CMK (cell line): ENCODE data around the gene SCT.

Experiments used
- DNase-seq: peaks from one replicate; pipeline ENCODE4 v3.0.0-alpha.2; 2010; ENCODE audit warnings: low read depth

SCT gene

GRCh38 chr11:584287-584686, 42.7 kb downstream of the SCT start:
- no peak for DNase-seq

DNA sequence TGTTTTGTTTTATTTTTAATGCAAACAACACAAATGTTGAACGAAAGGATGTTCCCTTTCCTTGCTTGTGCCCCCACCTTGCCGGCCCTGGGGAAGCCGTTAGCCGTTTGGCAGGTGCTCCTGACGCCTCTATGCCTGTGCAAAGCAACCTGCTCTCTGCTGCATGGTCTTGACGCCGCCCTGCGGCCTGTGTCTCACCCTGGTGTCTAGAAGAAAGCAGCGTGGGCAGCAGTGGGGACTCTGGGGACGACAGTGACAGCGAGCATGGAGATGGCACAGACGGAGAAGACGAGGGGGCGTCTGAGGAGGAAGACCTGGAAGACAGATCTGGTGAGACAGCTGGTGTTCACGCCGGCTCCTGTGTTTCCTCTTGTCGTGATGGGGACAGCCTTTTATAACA, 45.2 kb downstream of the SCT start:
- DNase-seq, result no peak

DNA sequence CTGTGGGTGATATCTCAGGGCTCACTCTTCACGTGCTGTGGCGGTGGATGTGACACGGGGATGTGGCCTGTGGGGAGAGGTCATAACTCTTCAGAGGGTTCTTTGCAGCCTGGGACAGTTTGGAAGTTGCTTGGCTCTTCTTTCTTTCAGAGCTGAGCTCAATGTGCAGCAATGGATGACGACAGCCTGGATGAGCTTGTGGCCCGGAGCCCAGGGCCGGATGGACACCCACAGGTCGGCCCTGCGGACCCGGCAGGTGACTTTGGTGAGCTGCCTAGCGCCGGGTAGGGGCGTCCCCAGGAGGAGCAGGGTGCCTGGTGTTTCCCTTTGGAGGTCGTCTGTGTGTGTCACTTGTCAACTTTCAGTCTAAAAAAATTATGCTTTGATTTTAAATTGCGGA, 45.6 kb downstream of the SCT start:
- DNase-seq, result no peak

DNA sequence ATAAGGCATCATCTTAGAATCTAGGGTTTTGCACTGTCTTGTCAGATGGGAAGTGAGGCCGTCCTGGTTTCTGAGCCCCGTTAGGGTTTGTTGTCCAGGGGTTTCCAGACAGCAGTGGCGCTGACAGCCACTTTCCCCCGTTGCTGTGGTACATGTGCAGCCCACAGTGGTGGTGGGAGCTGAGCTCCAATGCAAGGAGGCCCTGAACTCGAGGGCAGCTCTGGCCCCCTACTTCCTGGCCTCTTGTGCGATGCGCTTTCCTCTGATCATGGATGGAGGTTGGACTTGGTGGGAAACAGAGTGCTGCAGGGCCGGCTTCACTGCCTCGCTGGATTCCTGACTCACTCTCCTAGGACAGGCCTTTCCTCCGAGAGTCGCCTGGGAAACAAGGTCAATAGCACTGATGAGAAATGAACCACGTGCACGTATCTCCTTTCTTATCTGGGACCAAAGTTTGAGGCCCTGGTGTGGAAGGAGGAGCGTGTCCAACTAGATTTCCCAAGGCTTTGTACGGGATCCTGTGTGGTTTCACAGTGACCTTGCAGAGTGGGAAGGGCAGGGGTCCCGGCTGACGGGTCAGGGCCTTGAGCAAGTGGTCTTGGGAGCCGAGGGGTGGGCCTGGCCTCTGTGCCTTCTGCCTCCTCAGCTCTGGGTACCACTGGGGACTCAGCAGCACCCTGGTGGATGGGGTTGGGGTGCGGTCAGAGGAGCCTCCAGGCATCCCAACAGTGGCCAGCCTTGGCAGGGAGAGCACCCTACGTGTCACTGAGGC, 47.0 kb downstream of the SCT start:
- no peak for DNase-seq

DNA sequence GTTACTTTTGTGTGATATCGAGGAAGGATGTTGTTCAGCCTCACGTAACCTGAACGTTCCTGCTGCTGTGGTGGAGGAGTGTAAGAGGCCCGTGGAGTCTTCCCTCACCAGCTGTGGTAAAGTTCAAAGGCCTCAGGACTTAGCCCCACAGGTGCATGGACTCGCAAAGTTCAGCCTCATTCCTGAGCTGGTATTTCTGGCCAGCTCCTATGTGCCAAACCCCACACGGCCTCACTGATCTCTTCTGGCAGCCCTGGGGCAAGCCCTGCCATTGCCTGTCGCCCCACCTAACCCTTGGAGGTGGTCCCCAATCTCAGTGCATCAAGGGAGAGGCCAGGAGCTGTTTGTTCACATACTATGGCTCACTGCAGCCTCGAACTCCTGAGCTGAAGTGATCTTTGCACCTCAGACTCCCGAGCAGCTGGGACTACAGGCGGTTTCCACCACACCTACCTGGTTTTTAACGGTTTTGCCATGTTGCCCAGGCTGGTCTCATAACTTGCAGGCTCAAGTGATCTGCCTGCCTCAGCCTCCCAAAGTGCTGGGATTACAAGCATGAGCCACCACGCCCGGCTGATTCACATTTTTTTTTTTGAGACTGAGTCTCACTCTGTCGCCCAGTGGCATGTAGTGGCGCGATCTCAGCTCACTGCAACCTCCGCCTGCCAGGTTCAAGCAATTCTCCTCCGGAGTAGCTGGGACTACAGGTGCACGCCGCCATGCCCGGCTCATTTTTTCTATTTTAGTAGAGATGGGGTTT, 48.5 kb downstream of the SCT start:
- DNase-seq, result no peak

- DNase-seq, result no peak
Measured at GRCh38 chr11:577611-577894, 49.4 kb downstream of the SCT start.

GRCh38 chr11:576811-577610, 50.0 kb downstream of the SCT start:
- no peak for DNase-seq
